GM06990 (cell line): Measurements from ENCODE around the gene NFAT5.
A peak's percentile ranks its signal among the peaks of the same experiment; 100 is the strongest.

Experiments
- DNase-seq: peaks from one replicate; pipeline ENCODE4 v3.0.0-alpha.2; 2011; ENCODE audit not compliant: insufficient read length; ENCODE audit errors: extremely low read depth
- H3K27me3 ChIP-seq: replicated peaks from 2 replicates; pipeline ENCODE4 v1.6.0; 2011; ENCODE audit warnings: low read length; ENCODE audit not compliant: control insufficient read depth, insufficient read depth
- H3K36me3 ChIP-seq: 2 replicates; pipeline ENCODE4 v1.5.1; 2011; ENCODE audit warnings: low read length; ENCODE audit not compliant: control insufficient read depth, insufficient read depth
- H3K4me3 ChIP-seq: replicated peaks from 2 replicates; pipeline ENCODE4 v1.5.1; 2011; ENCODE audit warnings: low read depth, mild to moderate bottlenecking, control low read depth, low read length
- CTCF ChIP-seq: IDR thresholded peaks from 2 replicates; pipeline ENCODE4 v1.5.1; 2011; ENCODE audit warnings: low read length, control low read depth, mild to moderate bottlenecking, inconsistent platforms; ENCODE audit not compliant: insufficient read depth, poor library complexity, severe bottlenecking

NFAT5 gene

GRCh38 chr16:69610356-69610755 lies 44.6 kb downstream of the NFAT5 start:
- Histone ChIP-seq H3K27me3 (no peaks in the 10 kb centered on the region), H3K36me3 (no peaks in the 10 kb centered on the region; the same call in 1 of the 2 replicates), H3K4me3 (no peak overlapping the region)
- TF ChIP-seq CTCF, result no peak
- DNase-seq, result no peak

DNA sequence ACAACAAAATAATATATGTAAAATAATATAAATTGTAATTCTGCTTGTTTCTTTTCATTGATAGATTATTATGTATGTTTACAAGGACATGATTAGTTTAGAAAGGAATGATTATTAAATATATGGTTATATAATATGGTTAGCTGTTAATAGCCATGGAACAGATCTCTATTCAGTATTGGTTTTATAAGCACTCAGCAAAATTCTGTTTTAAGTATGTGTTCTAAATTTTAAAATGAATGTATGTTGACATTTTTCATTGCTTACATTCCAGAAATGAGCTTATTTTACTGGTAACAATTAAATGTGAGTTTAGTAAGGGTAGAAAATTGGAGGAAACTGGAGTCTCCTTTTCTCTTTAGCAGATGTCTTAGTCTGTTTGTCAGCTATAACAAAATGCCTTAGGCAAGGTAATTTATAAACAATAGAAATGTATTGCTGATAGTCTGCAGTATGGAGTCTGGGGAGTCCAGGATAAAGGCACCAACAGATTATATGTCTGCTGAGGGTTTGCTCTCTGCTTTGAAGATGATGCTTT lies 45.4 kb downstream of the NFAT5 start:
- peaks cover 2% of the 10 kb centered on the region; the same call in 1 of the 2 replicates for H3K36me3 ChIP-seq
- no peak for TF ChIP-seq CTCF
- H3K4me3 ChIP-seq, result no peak overlapping the region
- H3K27me3 ChIP-seq, result no peaks in the 10 kb centered on the region
- DNase-seq, result no peak

GRCh38 chr16:69613378-69614154 lies 47.8 kb downstream of the NFAT5 start:
- no peak for TF ChIP-seq CTCF
- Histone ChIP-seq H3K27me3 (no peaks in the 10 kb centered on the region), H3K4me3 (no peak overlapping the region), H3K36me3 (peaks cover 2% of the 10 kb centered on the region; the same call in 1 of the 2 replicates)
- DNase-seq, result peak; percentile 18

GRCh38 chr16:69615528-69615927 lies 49.8 kb downstream of the NFAT5 start:
- no peak for TF ChIP-seq CTCF
- DNase-seq, result no peak
- Histone ChIP-seq H3K27me3 (no peaks in the 10 kb centered on the region), H3K36me3 (peaks cover 2% of the 10 kb centered on the region; the same call in 1 of the 2 replicates), H3K4me3 (no peak overlapping the region)

DNA sequence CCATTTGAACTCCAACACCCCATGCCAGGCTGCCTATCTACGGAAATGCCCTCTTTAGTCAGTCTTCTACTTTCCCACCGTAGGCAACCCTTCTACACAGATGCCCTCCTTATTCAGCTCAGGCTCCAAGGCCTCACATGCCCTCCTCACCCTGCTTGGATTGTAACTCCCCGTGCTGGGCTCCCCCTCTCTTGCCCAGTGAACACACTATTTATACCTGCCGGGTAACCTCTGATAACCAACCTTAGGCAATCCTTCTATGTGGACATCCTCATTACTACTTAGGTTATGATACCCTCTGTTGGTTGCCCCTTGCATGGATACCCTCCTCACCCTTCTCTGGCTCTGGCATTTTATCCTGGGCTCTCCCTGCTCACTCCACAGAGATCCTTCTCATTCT lies 50.3 kb downstream of the NFAT5 start:
- Histone ChIP-seq H3K4me3 (no peak overlapping the region), H3K27me3 (no peaks in the 10 kb centered on the region), H3K36me3 (peaks cover 2% of the 10 kb centered on the region; the same call in 1 of the 2 replicates)
- DNase-seq, result no peak
- TF ChIP-seq CTCF, result no peak

DNA sequence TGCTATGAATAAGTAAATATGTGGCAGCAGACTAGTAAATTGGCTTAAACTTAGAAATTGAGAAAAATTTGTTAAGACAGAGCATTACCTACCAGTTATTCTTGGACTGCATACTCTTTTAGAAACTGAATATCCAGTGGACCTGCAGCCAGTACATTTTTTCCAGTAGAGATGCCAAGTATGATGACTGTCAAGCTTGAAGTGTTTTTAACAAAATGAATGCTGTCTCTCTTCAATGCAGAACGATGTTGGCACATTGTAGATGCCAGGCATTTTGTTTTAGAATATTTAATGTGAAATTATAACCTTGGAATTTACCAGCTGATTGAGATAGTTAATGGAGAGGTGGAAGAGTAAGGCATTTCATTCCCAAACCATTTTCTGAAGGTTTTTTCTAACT lies 52.5 kb downstream of the NFAT5 start:
- DNase-seq, result no peak
- TF ChIP-seq CTCF, result no peak
- peaks cover 2% of the 10 kb centered on the region; the same call in 1 of the 2 replicates for H3K36me3 ChIP-seq
- no peaks in the 10 kb centered on the region for H3K27me3 ChIP-seq
- H3K4me3 ChIP-seq, result no peak overlapping the region
